ENCODE data around the gene BID.

The BID gene

DNA sequence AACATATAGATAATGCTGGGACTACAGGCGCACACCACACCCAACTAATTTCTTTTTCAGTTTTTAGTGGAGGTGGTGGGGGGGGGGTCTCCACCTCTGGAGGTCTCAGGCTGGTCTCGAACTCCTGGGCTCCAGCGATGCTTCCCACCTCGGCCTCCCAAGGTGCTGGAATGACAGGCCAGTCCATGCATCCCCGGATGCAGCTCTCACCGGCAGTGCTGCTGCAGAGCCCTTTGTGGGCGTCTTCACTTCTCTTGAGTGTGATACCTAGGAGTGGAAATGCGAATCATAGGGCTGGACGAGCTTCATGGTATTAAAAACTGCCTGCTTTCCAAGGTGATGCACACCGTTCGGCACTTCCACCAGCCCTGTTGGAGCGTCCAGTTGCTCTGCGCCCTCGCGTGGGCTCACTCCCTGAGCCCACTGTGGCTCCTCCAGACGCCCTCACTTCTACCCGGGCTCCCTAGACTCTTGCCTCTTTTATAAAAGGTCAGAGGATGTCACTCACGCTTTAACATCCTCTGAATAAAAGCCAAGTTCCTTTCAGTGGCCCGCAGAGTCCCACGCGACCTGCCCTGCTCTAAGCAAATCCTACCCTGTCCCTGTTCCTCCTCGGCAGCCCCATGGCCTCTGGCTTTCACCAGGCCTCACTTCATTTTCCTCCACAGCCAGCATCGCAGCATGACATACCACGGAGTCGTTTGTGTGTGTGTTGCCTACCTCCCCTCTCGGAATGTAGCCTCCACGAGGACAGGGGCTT is 837 bp upstream of the BID start:
- TF ChIP-seq, protein P1, sequence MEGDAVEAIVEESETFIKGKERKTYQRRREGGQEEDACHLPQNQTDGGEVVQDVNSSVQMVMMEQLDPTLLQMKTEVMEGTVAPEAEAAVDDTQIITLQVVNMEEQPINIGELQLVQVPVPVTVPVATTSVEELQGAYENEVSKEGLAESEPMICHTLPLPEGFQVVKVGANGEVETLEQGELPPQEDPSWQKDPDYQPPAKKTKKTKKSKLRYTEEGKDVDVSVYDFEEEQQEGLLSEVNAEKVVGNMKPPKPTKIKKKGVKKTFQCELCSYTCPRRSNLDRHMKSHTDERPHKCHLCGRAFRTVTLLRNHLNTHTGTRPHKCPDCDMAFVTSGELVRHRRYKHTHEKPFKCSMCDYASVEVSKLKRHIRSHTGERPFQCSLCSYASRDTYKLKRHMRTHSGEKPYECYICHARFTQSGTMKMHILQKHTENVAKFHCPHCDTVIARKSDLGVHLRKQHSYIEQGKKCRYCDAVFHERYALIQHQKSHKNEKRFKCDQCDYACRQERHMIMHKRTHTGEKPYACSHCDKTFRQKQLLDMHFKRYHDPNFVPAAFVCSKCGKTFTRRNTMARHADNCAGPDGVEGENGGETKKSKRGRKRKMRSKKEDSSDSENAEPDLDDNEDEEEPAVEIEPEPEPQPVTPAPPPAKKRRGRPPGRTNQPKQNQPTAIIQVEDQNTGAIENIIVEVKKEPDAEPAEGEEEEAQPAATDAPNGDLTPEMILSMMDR (IDR thresholded peaks at IDR 0.05) = no peak

DNA sequence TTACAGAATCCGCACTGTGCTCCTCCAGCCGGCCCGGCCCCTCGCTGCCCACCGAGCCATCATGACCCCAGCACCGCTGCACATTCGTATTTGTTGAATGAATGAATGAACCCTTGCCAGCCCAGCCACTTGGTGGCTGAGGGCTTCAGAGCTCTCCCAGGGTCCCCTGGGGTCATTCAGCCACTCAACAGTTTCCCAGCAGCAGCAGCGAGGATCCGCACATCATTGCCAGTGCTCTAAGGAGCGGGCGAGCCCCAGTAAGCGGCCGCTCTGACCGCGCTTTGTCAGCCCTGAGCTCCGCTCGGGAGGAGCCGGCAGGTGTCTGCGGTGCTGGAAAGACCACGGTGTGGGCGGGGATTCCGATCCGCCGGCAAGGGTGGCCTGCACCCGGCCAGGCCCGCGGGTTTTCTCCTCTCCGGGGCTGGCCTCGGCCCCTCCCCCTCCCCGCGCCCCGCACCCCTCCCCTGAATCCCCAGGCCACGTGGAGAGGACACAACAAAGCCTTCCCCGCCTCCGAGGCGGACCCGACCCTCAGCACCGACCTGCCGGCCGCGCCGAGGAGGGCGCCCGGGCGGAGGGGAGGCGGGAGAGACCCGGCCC is 563 bp downstream of the BID start:
- TF ChIP-seq, protein P1 (IDR thresholded peaks at IDR 0.05) = no peak

DNA sequence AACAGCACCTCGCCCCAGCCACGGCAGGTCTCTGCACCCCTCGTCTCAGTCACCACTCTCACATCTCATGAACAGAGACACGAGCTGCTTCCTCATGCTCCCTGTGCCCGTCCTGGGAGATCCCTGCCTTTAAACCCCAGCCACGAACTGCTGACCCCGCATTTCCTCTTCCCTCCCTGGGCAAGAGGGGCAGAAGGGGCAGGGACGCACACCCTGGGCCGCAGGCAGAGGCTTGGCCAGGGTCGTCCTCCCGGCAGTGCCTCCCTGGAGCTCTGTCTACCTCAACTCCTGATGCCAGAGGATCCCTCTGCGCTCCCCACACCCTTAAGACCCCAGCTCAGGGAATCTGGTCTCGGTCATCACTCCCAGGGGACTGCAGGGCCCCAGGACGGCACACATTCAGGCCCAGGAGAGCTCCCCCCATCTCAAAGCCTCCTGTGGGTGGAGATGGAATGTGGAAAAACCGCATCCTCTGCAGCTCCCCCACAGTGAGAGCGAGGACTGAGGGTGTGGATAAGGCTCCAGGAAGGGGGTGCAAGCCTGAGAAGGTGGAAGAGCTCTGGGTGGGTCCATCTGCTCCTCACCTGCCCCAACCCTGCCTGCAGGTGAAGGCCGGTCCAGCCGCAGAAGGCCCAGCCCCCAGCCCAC is 1.2 kb downstream of the BID start:
- TF ChIP-seq, protein P1 (IDR thresholded peaks at IDR 0.05) = no peak

DNA sequence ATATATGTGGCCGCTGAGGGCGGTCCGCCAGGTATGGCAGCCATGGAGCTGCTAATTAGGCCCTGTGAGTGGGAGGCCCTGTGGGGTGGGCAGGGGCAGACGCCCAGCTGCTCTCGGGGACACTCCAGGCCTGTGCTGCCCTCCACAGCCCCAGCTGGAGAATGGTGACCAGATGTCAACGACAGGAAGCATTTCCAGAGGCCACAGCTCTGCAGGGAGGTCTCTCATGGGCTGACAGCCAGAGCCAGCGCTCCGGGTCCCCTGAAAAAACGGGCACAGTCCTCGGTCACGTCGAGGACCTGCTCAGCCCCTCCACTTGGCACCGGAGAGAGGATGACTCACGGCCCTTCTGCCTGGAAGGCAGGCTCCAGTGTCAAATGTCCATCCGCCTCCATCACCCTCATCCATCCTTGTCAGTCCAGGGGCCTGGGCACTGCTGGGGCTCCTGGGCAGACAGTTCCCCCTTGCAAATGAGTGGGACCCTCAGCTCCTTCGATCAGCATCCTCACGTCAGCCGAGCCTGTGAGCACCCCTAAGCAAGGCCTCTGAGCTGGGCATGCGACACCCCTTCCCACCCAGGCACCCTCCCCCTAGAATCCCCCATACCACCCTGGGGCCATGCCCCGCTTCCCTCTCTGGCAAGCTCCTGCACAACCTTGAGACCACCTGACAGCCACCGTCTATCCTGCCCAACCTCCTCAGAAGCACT is 1.9 kb downstream of the BID start:
- TF ChIP-seq, protein P1 (IDR thresholded peaks at IDR 0.05) = no peak

DNA sequence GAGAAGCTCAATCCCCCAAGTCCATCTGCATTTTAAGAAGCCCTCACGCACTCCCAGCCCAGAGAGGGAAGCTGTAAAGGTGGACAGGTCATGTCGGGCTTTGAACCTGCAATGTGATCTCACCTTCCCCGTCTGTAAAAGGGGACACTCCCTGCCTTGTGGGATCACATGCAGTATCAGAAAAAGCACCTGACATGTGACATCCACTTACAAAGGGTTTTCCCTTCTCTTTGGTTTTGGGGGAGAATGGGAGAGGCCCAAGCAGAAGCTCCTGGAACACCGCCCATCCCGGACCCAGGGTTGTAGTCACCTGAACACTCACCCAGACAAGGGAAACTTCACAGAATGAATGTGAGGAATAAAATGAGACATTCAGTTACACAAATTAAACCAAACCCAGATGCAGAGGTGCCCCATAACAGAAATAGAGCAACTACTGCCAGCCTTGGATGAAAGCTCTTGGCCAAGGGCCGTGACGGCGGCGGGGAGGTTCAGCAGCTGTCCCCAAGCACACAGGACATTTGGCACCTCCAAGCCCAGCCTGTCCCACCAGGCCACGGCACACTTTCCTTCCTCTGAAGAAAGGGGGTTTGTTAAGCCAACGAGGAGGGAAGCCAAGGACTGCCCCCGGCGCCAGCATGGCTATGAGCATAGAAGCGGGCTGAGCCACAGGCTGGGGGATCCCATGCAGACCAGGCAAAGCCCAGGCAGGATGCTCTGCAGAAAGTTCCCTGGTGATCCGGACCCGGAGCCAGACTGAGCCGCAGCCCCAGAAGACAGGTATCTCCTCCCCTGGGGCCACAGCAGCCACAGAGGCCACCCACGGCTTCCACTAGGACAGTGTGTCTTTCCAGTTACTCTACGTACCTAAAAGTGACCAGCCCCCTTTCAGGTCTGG is 3.8 kb downstream of the BID start:
- TF ChIP-seq, protein P1 (IDR thresholded peaks at IDR 0.05) = no peak

DNA sequence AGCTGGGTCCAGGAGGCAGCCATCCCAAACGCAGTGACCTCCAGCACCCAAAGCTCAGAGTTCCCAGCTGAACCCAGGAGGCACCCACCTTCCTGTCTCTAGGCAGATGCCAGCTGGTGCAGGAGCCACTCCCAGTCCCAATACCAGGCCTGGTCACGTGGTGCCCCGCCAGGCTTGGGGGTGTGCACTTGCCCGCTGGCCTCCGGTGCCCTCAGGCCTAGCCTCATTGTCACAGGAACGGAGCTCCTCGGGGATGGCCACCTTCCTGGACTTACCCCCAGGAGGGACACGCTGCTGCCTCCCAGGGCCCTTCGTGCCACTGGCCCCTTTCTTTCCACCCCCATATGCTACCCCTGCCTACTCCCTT is 4.6 kb downstream of the BID start:
- TF ChIP-seq, protein P1 (IDR thresholded peaks at IDR 0.05) = no peak
